Measurements from ENCODE around the gene SYNPO2.
"Not testable (repeated sequence)": the region's sequence is repeated elsewhere in the genome, so short reads cannot be mapped to it uniquely, and the experiment has no call there.

The SYNPO2 gene

DNA sequence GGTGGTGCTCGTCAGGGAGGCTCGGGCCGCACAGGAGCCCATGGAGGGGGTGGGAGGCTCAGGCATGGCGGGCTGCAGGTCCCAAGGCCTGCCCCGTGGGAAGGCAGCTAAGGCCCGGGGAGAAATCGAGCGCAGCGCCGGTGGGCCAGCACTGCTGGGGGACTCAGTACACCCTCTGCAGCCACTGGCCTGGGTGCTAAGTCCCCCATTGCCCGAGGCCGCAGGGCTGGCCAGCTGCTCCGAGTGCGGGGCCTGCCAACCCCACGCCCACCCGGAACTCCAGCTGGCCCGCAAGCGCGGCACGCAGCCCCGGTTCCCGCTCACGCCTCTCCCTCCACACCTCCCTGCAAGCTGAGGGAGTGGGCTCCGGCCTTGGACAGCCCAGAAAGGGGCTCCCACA lies 88.4 kb downstream of the SYNPO2 start:
- not testable (repeated sequence) for DNase-seq

DNA sequence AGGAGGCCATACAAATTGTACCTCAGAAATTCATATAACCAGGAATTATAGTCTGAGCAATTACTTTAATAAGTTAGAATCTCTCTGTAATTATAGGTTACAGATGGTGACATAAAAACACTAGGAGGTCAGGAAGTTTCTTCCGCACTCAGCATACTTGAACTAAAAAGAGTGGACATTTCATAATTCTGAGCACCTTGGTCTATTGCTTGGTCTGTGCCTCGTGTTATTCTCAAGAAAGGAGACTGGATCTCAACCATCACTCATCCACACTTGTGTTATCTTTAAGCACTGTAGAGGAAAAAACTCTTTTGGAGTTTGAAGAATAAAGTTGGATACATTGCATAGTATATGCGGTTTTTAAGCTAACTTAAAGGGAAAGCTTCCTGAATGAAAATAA lies 91.1 kb downstream of the SYNPO2 start:
- DNase-seq = no peak

DNA sequence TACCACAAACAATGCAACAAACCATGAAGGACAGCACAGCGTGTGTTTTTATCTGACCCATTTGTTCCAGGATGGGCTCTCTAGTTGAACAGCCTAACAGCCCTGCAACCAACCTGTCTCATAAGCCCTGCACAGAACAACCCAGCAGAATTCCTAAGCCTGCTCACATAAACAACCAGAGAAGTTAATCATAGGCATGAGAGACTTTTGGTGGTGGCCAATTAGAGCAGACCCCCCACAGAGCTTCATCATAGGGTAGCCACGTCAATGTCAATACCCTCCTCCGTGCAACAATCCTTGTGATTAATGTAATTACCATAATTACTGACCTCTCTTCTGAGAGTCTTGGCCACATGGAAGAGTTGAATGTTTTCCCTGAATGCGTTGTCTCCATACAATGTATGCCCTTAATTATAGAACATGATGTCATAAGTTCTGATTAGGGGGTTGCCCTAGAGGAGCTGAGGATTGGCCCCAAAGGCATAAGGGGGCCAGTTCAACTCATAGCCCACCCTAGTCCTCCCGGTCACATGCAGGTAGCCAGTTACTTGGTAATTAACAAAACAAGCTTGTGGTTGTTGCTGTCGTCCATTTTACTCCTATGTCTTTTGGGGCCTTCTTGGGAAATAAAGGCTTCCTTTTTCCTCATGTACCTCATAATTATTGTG lies 92.7 kb downstream of the SYNPO2 start:
- no peak for DNase-seq

DNA sequence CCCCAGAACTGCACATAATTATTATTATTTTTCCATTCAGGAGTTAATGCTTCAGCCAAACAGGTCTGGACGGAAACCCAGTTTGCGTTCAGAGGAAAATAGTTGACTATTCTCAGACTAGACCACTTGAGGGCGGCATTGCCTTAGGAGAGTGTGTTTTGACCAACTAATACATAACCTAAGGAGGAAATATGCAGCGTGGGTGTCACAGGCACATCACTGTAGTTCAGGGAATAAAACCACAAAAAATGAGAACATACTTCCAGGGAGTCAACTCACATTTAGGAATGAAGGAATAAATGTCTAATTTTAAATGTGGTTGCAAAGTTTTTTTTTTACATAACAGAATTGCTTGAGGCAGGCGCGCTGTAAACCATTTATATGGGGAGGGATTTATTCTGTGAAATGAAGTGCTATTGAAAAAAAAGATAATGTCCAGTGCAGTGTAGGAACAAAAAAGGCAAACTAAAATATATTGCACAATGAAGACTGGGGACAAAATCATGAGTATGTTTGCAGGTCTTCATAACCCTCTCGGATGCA lies 93.3 kb downstream of the SYNPO2 start:
- DNase-seq = peak; percentile 9 to 47 (median 33)

DNA sequence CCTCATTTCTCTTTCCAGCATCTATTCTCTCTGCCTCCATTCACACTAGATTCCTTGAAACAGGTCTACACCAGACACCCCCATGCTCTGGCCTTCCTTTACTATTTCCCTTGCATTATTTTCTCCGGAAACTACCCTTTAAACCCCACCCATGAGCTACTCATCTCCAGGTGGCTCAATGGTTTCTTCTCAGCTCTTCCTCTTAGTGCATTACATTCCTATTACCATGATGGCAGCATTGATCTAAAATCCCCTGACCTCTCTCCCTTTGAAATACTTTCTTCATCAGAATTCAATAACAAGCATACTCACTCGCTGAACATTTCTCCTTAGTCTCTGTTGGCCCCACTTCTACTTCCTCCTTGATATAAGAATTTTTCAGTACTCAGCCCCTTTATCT lies 94.6 kb downstream of the SYNPO2 start:
- no peak for DNase-seq

DNA sequence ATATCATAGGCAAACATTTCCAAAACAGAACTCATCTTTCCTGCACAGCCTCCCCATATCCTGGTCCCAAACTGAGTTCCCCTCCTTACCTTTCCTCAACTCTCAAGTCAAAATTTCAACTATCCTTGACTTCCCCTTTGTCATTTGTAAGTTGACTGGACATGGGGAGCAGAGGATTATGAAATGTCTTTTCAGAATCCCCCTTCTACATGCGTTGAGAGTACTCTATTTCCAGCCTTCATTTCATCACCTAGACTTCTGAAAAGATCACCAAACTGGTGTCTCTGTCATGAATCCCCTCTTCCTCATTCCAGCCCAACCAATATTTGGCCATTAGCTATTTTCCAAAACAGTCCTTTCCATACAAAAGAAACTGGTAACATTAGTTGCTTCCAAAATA lies 95.2 kb downstream of the SYNPO2 start:
- no peak for DNase-seq

DNA sequence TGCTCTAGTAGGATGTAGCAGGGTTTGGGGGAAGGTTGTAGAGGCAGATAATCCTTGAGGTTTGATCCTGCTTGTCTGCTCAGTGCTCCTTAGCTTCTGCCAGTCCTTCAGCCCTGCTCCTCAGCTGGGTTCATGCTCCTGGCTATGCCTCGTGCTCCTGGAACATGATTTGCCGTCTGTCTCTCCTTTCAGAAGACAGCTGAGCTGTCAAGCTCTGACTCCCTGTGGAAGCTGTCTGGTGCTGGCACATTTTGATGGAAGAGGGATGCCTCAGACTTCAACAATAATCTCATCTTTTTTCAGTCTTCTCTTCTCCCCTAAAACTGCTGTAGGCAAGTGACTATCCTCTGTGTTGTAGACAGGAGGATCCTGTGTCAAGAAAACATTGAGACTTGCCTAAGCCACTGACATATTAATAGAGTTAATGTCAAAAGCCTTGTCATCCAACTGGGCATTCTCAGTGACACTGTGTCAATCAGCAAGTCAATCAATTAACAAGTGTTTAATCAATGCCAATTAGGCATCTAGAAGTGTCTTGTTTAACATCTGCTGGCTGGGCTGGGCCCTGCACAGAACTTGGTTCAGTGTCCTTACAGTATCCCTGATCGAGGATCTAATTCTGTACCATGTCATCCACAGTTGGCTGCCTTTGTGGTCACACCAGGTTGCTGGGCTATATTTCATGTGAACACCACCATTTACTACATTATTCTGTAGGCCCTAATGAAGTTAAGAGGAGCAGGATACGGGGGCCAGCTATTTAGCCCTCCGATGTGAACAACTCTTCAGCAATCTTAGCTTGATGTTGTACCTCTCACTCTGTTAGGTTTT lies 96.7 kb downstream of the SYNPO2 start:
- DNase-seq = no peak

DNA sequence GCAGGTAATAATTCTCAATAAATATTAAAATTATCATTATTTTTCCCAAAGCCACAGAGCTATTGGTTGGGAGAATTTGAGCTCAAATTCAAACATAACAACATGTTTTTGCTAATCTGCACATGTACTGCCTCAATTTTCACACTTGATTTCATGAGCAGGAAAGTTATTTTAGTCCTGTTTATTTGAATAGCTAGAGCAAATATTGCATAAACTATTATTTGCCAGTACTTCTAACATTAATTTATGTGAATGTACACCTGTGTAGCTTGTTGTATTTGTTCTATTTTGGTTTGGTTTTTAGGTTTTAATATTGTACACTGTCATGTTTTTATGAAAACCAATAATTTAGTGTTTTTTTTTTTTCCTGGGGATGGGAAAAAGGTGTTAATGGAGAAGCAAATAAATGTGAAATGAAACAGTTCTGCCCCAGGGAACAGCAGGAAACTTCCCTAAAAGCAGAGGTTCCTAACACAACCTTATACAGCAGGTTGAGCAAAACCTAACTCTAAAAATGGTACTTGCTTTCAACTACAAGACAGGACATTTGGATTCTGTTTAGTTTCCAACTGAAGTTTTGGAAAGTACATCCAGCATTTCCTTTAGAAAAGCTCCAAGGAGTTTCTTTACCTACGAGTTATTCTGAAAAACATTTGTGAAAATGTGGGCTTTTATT lies 99.4 kb downstream of the SYNPO2 start:
- DNase-seq = no peak

DNA sequence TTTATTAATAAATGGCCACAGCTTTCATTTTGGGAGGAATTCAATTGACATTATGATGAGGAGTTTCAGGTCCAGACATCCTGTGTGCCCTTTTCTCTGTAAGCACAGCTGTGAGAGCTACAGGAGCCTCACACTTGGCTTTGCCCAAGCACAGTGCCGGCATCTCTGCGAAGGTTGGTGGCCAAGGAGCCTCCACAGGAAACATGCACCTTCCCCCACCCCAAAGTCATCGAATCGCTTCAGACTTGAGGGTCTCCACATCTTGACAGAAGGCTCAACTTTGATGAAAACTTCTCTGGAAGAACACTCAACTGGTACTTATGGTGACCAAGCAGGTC lies 100.0 kb downstream of the SYNPO2 start:
- DNase-seq = no peak

DNA sequence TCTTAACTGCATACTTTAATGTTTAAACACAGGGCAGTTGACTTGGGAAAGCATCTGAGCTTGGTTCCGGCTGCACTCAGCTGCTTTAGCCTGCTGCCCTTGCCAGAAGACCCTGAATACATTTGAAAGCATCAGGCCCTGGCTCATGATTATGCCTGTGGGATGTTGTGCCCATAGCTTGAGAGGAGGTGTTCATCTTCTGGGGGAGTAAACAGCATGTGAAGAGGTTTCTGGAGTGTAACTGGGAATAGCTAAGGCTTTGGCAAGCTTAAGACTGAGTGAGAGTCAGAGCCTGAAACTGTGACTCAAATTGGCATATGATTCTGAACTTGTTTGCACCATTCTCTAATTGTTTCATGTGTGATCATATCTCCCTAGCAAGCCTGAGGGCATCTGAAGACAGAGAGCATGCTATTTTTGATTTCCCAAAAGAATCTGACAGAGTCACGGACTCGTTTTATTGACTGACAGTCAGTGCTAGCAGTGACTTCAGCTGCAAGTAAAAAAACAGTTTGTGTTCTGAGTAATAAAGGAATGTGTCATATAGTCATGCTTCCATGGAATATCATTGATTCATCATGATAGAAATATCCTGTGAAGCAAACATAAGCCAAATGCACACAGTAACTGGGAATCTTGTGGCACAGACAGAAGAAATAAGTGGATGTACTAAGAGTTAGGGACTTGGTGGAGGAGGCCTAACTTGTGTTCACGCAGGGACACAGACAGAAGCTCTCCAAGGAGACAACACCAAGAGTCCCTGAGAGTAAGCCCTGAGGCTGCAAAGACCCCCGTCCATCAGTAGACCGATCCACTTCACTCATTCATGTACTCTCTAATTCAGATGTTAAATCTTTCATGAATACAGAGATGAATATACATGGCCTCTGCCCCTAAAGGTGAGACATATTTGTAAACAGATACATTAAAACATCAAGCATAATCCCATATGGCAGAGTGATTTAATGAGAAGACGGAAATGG lies 100.7 kb downstream of the SYNPO2 start:
- DNase-seq = no peak

DNA sequence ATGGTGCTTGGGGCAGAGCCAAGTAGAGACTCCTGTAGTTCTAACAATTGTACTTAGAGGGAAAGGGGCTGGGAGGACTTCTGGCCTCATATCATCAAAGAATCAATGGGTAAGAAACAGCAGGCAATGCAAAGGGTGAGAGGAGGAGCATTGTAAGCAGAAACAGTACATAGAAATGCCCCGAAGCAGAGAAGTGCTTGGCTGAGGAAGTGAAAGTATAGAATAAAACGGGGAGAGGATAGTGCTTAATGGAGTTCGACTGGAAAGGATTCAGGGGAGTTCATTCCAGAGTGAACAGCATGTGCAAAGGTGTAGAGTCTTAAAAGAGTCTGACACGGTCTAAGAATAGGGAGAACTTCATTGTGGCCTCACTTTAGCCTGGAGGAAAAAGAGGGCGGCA lies 103.0 kb downstream of the SYNPO2 start:
- no peak for DNase-seq

DNA sequence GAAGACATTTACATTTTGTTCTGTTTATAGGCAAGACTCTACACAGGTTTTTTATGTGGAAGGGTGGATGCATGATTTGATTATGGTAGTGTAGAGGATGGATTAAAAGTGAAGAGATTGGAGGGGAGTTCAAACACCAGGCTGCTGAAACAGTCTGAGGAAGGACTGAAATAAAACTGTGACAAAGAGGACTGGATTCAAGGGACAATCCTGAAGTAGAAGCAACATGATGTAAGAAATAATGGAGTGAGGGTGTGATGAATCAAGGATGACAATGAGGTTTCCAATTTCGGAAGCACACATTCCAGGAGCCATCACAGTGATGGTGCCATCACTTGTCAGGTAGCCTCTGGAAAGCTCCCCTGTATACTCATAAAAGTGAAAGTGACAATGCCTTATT lies 103.5 kb downstream of the SYNPO2 start:
- DNase-seq = no peak

DNA sequence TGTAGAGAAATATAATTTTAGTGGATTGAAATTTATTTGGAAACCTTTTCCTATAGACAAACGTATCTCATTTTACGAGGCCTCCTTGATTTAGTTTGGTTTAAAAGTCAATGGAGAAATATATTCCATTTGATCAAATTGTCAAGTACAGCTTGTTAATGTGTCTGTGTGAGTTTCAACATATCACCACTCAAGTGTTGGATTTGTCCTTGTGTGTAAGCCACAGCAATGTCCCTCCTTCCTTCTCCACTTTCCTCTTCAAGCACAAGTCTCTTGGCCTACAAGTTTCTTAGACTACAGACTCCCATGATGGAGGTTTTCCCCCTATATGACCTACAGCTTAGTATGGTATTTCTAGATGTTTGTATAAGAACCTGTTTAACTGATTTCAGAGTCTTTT lies 104.7 kb downstream of the SYNPO2 start:
- DNase-seq = no peak

DNA sequence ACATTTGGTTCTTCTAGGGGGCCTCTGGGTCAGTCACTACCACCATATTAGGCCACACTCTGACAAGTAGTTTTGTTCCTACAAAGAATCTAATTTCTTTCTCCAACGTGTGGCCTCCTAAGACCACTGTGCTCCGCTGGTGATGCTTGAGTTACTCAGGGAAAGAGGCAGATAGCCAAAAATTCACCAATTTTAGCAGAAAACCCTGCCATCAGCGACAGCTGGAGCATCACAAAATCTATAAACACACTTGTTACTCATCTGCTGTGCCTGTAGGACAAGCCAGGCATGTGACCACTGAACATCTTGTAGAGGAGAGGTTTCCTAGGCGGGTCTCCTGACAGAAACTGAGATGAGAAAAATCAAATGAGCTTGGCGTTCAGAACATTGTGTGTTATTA lies 105.4 kb downstream of the SYNPO2 start:
- DNase-seq = no peak

DNA sequence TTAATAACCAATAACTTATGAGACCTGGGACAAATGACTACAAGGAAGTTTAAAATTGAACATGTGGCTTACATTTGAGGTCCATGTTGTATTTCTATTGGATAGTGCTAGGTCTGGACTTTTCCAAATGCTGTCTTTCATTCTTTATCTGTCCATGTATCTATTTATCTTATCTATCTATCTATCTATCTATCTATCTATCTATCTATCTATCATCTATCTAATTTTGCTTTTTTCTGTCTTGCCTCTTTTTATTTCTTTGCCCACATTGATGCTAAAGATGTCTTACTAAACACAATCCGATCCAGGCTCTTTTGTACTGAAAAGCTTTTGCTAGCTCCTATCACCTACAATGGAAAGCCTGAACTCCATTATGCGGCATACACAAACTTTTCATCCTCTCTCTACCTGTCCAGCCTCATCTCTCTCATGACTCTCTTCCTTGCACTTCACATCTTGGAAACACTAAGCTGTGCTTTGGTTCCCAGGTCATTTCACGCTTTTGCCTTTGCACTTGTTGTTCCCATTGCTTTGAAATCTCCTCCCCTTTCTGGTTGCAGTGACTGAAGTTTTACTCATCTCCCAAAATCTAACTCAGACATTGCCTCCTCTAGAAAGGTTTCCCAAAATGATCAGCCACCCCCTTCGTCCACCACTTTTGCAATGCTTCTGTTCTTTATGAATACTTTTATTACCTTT lies 107.2 kb downstream of the SYNPO2 start:
- no peak for DNase-seq

DNA sequence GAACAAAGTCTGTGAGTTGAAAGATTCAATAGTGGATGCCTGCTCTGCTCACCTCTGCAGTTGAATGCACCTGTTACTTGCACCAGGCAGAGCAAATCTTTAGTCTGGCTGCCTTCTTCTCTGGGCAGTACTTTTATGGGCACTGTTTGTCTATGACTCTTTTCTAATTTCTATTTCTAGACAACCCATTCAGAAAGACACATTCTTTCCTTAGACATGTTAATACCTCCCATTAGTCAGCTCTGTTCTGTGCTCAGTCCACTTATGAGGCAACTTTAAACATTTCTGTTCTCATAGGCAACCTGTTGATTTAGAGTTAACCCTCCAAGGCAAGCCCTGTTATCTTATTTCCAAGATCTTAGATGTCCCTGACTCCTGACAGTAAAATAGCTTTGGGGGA lies 108.9 kb downstream of the SYNPO2 start:
- no peak for DNase-seq

DNA sequence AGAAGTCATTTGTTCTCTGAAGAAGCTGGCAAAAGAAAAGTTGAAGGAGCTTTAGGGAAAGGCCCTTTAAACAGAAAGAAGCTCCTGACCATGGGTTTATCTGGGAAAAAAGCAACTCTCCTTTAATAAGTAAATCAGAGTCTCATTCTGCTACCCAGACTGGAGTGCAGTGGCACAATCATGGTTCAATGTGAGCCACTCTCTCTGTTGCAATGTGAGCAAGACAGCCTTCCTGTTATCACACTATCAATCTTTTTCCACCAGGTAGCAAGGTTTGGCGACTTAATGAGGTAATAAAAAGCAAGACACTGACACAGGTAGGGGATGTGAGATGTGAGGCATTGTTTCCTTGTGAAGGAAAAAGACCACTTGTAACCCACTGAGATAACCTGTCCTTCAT lies 111.3 kb downstream of the SYNPO2 start:
- no peak for DNase-seq

DNA sequence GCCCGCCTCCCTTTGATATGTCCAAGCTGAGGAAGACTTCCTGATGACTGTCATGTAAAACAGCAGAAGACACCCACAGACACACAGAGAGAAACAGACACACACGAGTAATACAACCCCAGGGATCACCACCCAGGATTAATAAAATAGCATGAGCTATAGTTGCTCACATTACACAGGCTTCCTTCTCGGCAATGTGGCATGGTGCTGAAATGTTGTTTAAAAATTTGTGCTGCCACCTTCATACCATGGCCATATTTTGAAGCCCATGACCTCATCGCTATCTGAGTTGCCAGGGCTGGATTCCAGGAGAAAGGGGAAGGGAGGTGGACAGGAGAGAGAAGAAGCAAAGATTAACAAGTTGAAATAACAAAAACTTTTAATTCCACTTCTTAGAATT lies 111.7 kb downstream of the SYNPO2 start:
- DNase-seq = no peak

DNA sequence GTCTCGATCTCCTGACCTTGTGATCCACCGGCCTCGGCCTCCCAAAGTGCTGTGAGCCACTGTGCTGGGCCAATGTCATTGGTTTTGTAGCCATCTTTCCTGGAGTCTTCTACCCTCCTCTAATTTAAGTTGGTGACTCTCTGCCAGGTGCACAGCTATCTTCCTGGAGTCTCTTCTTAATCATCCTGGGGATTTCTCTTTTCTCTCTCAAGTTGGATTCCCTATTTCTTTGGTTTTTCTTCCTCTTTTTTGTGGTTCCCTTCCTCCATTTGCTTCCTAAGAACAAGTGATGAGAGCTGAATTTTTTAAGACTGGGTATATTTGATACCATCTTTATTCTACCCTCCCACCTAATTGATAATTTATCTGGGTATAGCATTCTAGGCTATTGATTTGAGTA lies 113.8 kb downstream of the SYNPO2 start:
- DNase-seq = no peak

DNA sequence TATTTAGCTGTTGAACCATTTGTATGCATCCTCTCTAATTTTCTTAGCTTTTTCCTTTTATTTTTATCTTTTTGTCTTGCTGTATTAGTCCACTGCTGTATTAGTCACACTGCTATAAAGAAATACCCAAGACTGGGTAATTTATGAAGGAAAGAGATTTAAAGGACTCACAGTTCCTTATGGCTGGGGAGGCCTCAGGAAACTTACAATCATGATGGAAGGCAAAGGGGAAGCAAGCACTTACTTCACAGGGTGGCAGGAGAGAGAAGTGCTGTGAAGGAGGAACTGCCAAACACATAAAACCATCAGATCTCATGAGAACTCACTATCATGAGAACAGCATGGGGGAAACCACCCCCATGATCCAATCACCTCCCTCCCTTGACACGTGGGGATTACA lies 114.3 kb downstream of the SYNPO2 start:
- DNase-seq = not testable (repeated sequence)

DNA sequence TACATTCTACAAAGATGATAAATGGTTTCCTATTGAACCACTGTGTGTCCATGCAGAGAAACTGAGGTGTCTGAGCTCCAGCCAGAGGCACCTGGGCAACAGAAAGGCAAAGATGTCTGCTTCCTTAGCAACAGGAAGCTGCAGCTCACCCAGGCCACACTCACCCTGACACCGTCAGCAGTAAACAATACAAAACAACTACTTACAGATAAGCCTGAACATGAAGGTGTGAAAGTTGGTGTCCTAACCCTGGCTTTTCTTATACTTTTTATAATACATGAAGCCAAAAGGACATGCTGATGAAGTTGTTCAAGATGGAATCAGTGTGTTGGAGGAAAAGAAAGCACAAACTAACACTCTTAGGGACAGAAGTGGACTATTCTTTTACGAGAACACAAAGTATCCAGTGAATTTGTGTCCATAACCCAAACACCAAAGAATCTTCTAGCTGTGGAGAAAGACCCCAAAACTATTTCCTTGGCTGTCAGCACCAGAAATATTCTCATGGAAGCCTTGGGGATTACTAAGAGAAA lies 117.3 kb downstream of the SYNPO2 start:
- no peak for DNase-seq

DNA sequence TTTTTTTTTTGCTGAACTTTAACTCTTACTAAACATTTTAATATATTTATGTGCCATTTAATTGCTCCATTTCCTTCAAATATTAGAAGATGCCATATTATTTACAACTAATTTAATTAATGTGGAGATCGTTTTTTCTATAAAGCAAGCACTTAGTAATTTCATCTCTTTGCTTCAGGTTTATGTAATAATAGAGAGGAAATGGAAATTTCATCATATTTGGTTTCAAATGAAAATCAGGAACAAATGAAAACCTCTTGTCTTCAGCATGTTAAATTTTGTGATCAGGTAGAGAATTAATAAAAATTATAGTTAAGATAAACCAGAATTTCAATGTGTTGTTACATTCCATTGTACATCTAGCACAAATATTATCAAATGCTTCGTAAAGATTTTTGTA lies 120.1 kb downstream of the SYNPO2 start:
- no peak for DNase-seq

Data from T-helper 1 cell (primary cell).